HG03280 (cell line): Measurements from ENCODE around the gene KCNJ16.
"Not testable (repeated sequence)": the region's sequence is repeated elsewhere in the genome, so short reads cannot be mapped to it uniquely, and the experiment has no call there.

ENCODE experiments used
- ATAC-seq: cut with Tn5 transposase; IDR thresholded peaks from one replicate; pipeline ENCODE4 v1.9.1; 2021; ENCODE audit warnings: mild to moderate bottlenecking, moderate library complexity; ENCODE audit not compliant: unreplicated experiment

The KCNJ16 gene

DNA sequence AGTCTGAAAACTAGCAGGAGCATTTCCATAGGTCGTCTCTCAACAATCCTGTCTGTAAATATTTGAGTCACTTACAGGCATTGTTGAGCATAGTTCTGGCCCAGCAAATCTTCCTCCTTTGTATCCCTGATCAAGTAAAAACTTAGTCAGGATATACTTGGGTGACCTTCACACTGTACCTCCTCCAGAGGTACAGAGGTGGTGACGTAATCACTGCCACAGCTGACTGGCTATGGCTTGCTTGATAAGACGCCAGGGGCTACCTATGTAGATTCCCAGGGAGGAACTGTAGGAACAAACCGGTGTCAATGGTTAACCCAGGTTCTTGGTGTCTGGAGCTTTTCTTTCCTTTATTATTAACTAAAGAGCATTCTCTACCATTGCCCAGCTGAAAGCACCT lies at the start of gene KCNJ16:
KCNJ16 (plus strand) TSS at position 270 of the 400 bp plus-strand sequence. CDS start 56,863 bp downstream, outside the sequence.
- ATAC-seq: no peak

DNA sequence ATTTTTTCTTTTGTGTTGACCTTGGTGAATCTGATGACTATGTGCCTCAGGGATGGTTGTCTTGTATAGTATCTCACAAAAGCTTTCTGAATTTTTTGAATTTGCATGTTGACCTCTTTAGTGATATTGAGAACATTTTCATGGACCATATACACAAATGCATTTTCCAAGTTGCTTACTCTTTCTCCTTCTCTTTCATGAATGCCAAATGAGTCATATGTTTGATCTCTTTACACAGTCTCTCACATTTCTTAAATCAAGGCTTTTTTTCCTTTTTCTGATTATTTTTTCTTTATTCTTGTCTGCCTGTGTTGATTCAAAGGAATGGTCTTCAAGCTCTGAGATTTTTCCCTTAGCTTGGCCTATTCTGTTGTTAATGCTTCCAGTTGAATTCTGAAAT lies 46.6 kb upstream of the KCNJ16 start:
- ATAC-seq: no peak

- ATAC-seq: no peak
These were observed 45.9 kb upstream of the KCNJ16 start for GRCh38 chr17:70028978-70029767.

- no peak for ATAC-seq
These were observed 44.7 kb upstream of the KCNJ16 start for GRCh38 chr17:70030371-70030770.

DNA sequence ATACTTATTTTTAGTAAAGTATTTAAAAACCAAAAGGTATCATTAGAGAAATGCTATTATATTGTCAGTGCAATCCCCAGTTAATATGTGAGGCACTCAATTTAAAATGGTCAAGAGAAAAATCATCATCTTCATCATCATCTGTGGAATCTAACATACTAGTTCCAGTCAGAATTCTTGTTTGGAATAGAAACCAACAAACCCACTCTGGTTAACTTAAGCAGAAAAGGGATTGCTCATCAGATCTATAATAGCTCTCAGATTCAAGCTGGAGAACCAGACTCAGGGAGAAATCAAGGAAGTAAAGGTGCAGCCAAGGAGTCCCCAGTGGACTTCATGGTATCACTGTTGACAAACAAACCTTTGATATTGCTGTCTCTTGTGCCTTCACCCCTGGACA lies 43.7 kb upstream of the KCNJ16 start:
- ATAC-seq: no peak

GRCh38 chr17:70033165-70033564 lies 41.9 kb upstream of the KCNJ16 start:
- ATAC-seq: no peak

DNA sequence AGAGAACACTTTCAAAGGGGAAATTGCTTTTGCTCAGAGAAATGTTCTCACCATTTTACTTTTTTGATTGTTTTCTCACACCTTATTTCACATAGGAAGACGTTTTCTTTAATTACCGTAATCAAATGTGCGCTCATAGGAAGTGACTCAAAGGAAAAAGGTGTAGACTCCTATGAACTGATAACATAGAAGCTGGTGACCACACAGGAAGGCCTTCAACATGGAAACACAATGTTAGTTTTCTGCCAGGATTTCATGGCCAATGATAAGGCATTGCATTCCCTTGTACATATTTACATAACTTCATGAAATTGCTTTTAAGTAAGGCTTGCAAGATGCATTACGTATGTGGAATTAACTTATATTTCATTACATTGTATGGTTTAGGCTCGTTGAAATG lies 40.9 kb upstream of the KCNJ16 start:
- ATAC-seq: no peak

- ATAC-seq: no peak
These were observed 37.5 kb upstream of the KCNJ16 start for GRCh38 chr17:70037498-70037897.

GRCh38 chr17:70040336-70040735 lies 34.7 kb upstream of the KCNJ16 start:
- no peak for ATAC-seq

DNA sequence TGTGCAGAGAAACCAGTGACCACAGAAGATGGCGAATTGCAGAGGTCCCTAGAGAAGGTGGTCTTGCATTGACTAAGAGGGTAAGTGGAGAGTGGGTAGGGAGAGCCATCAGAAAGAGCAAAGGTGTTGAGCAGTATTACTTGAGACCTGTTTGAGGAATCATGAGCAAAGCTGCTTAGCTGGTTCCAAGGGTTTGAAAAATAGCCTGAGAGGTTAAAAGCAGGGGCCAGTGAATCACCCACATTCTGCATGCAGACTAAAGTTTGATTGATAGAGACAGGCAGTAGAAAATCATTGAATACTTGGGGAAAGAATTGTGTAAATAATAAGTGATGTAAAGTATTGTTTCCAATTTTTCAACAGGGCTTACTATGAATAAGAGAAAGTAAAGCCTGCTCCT lies 34.0 kb upstream of the KCNJ16 start:
- ATAC-seq: no peak

DNA sequence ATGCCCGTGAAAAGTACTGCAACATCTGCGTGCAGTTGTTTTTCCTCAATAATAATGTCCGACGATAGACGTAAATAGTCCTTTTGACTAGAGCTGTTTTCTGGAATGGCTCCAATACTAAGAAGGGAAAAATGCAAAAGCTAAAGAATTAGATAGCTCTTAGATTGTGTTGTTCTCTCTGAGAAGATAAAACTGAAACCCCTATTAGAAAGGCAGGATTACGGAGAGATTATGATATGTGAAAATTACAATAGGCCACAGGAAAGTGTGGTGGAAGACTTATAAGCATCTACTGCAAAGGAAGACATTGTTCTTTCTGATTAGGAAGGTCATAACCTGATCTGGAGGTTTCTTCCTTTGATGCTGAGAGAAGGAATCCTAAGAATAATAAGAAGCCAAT lies 33.5 kb upstream of the KCNJ16 start:
- ATAC-seq: no peak

DNA sequence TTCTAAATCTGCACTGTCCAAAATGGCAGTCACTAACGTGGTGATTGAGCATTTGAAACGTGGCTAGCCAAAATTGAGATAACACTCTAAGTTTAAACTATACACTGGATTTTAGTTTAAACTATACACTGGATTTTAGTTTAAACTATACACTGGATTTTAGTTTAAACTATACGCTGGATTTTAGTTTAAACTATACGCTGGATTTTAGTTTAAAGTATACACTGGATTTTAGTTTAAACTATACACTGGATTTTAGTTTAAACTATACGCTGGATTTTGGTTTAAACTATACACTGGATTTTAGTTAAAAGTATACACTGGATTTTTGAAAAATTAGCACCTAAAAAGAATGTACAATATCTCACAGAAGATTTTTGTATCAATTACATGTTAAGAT lies 29.2 kb upstream of the KCNJ16 start:
- ATAC-seq: not testable (repeated sequence)

GRCh38 chr17:70047619-70048419 lies 27.2 kb upstream of the KCNJ16 start:
- ATAC-seq: no peak

DNA sequence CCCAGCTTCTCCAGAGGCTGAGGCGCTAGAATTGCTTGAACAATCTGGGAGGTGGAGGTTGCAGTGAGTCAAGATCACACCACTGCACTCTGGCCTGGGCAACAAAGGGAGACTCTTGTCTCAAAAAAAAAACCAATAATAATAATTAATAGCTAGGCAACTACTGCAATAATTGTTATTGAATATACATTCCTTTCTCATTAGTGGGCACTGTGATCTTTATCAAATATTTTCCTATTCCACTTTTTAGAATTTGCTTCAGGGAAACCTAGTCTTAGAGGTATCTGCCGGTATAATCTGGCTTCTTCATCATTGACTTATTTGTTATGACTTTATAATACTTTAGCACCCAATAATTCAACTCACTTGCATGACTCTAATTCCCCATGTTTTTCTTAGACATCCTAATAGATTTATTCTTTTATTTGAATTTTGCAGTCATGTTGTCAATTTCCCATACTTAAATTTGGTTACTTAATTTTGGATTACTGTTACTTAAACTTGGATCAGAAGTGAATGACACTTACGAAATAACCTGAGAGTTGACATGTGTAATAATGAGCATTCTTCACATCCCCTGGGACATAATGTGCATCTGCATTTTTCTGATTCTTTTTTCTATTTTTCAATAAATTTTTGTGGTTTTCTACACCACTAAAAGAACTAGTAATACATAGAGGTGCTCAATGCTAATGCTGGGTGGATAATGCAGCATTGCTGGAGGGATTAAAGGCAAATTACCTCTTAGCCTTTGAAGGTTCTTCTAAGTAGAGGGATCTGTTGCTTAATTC lies 25.0 kb upstream of the KCNJ16 start:
- no peak for ATAC-seq

- no peak for ATAC-seq
These were observed 24.1 kb upstream of the KCNJ16 start for GRCh38 chr17:70050931-70051330.

GRCh38 chr17:70053241-70054234 lies 21.5 kb upstream of the KCNJ16 start:
- ATAC-seq: no peak

DNA sequence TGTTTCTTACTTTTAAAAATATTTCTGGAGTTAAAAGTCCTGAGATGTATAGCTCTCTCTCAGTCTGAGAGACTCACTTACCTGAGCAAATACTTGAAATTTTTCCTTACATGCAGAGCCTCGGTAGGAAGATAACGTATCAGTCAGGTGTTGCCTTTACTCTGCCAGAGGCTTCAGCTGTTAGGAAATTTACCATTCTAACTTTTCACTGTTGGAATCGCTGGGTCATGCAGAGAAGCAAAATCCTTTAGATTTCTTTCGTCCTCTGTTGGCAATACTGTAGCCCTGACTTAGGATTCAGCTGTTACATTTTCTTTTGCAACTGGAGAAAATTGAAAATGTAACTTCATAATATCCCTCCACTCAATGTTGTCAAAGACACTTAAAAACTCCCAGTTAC lies 20.0 kb upstream of the KCNJ16 start:
- ATAC-seq: no peak

DNA sequence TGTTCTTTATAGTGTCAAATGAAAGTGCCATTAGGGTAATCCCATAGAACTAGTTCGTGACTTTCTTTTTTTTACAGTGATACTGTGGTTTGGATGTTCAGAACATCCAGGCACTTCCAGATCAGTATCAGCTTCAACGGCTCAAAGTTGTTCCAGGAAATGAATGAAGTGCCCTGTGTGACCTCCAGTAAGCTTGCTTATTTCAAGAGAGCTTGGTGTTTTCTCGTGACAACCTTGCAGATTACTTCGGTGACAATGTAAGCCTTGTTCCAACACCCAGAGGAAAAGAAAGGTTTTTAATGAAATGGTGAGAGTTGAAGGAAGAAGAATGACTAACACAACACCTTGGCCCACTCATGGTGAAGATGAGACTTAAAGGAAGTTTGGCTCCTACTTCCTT lies 16.0 kb upstream of the KCNJ16 start:
- ATAC-seq: no peak

DNA sequence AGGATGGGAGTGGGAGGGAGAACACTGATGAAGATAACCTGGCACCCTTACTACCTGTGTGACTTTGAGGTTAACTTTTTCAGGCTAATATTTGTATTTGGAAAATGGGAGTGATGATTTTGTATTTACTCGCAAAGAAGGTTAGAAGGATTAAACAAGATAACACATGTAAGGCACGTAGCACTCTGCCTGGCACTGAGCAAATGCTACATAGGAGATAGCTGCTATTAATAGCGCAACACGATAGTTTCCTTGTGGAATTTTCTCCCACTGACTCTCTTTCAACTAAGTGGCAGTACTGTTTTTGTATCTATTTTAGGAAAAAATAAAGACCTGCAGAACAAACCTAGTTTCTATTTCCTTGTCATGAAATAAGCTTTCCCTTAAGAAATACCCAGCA lies 15.4 kb upstream of the KCNJ16 start:
- ATAC-seq: no peak

GRCh38 chr17:70060415-70060814 lies 14.6 kb upstream of the KCNJ16 start:
- no peak for ATAC-seq
